Peyer's patch (tissue), 4 donors: ENCODE data around the gene SYNJ2. TPM values are rescaled to one million over a fixed set of nuclear protein-coding genes. Genes with fewer than 3 reads are reported as not detected.

Experiments used
- DNase-seq, 3 donors: peaks; one replicate each; pipeline ENCODE4 v3.0.0-alpha.2; 2017 to 2019
- H3K27ac ChIP-seq, 4 donors: fragments of 200-600 bp; sonication (generic); one replicate each; pipeline ENCODE4 v1.5.1; 2016 to 2019
- H3K27me3 ChIP-seq, 2 donors: fragments of 200-600 bp; sonication (generic); one replicate each; pipeline ENCODE4 v1.5.1; 2019
- H3K36me3 ChIP-seq, 3 donors: fragments of 200-600 bp; sonication (generic); one replicate each; pipeline ENCODE4 v1.5.1; 2016 to 2019
- H3K4me1 ChIP-seq, 4 donors: fragments of 200-600 bp; sonication (generic); one replicate each; pipeline ENCODE4 v1.5.1; 2016 to 2019
- H3K4me3 ChIP-seq, 4 donors: fragments of 200-600 bp; sonication (generic); 1 replicate in 3 of 4; 2 replicates in 1 of 4; pipeline ENCODE4 v1.5.1; 2016 to 2019; ENCODE audit warnings: mild to moderate bottlenecking in 1 of 4
- H3K9me3 ChIP-seq, 4 donors: fragments of 200-600 bp; sonication (generic); one replicate each; pipeline ENCODE4 v1.5.1; 2016 to 2019; ENCODE audit warnings: mild to moderate bottlenecking in 1 of 4
- CTCF ChIP-seq, 6 experiments: fragments of 450-650 bp in 4 of 6; fragments of 200-600 bp in 2 of 6; sonication (generic) in 1 of 6; IDR thresholded peaks; one replicate each; pipeline ENCODE4 v1.5.1; 2017 to 2019; ENCODE audit warnings: antibody characterized with exemption in 6 of 6, mild to moderate bottlenecking in 3 of 6, moderate library complexity in 1 of 6
- POLR2A ChIP-seq, 2 donors: fragments of 450-650 bp; IDR thresholded peaks; one replicate each; pipeline ENCODE4 v1.5.1; 2017; ENCODE audit warnings: antibody characterized with exemption in 2 of 2, mild to moderate bottlenecking in 2 of 2, moderate library complexity in 2 of 2
- total RNA-seq, 4 donors: library from RNA; depleted of rRNA; stranded (reverse); fragments of >200 nt; gene quantifications; one replicate each; pipeline ENCODE4 v1.1.0, GENCODE V29; 2016

Gene SYNJ2
- total RNA-seq, 4 donors from 2014 or later, result 26.8 to 47.2 (median 34.0) TPM

GRCh38 chr6:158033077-158033750, 51.6 kb downstream of the SYNJ2 start:
- TF ChIP-seq POLR2A (IDR thresholded peaks at IDR 0.05) (no peak), CTCF (IDR thresholded peaks at IDR 0.05) (no peak)
- Histone ChIP-seq H3K4me1 (peaks cover 0 to 24% (median 0%) of the 10 kb centered on the region in 4 donors), H3K27me3 (no peaks in the 10 kb centered on the region), H3K9me3 (no peaks in the 10 kb centered on the region), H3K36me3 (peaks cover 0 to 23% (median 0%) of the 10 kb centered on the region in 3 donors), H3K27ac (peak overlapping the region in 1 of 4 donors; percentile 71), H3K4me3 (no peak overlapping the region)
- no peak for DNase-seq

- Histone ChIP-seq H3K36me3 (peaks cover 0 to 17% (median 0%) of the 10 kb centered on the region in 3 donors), H3K4me1 (peaks cover 0 to 21% (median 0%) of the 10 kb centered on the region in 4 donors), H3K4me3 (no peak overlapping the region), H3K27me3 (no peaks in the 10 kb centered on the region), H3K9me3 (no peaks in the 10 kb centered on the region), H3K27ac (peak overlapping the region in 2 of 4 donors; percentile 44 to 71)
- TF ChIP-seq POLR2A (IDR thresholded peaks at IDR 0.05) (no peak), CTCF (IDR thresholded peaks at IDR 0.05) (peak in 1 of 6 experiments; percentile 23)
- DNase-seq, result peak in 2 of 3 donors; percentile 77
Observed at GRCh38 chr6:158033751-158034702, 52.4 kb downstream of the SYNJ2 start.

GRCh38 chr6:158036261-158036660, 54.6 kb downstream of the SYNJ2 start:
- Histone ChIP-seq H3K4me1 (peaks cover 0 to 34% (median 0%) of the 10 kb centered on the region in 4 donors), H3K27me3 (no peaks in the 10 kb centered on the region), H3K36me3 (peaks cover 0 to 9% (median 0%) of the 10 kb centered on the region in 3 donors), H3K4me3 (no peak overlapping the region), H3K27ac (no peak overlapping the region), H3K9me3 (no peaks in the 10 kb centered on the region)
- DNase-seq, result no peak
- TF ChIP-seq POLR2A (IDR thresholded peaks at IDR 0.05) (no peak), CTCF (IDR thresholded peaks at IDR 0.05) (no peak)

GRCh38 chr6:158037021-158037420, 55.4 kb downstream of the SYNJ2 start:
- Histone ChIP-seq H3K4me3 (no peak overlapping the region), H3K4me1 (peaks cover 0 to 26% (median 0%) of the 10 kb centered on the region in 4 donors), H3K9me3 (no peaks in the 10 kb centered on the region), H3K27me3 (no peaks in the 10 kb centered on the region), H3K27ac (no peak overlapping the region), H3K36me3 (peaks cover 0 to 9% (median 0%) of the 10 kb centered on the region in 3 donors)
- TF ChIP-seq CTCF (IDR thresholded peaks at IDR 0.05), result no peak
- no peak for TF ChIP-seq POLR2A (IDR thresholded peaks at IDR 0.05)
- DNase-seq, result no peak

- Histone ChIP-seq H3K27ac (no peak overlapping the region), H3K4me3 (no peak overlapping the region)
- no peak for TF ChIP-seq CTCF (IDR thresholded peaks at IDR 0.05)
Observed at GRCh38 chr6:158037771-158038170, 56.1 kb downstream of the SYNJ2 start.

More at GRCh38 chr6:158037771-158038170, 56.1 kb downstream of the SYNJ2 start:
- H3K36me3 ChIP-seq, result peaks cover 0 to 9% (median 0%) of the 10 kb centered on the region in 3 donors
- no peaks in the 10 kb centered on the region for H3K27me3 ChIP-seq
- H3K4me1 ChIP-seq, result peaks cover 0 to 25% (median 0%) of the 10 kb centered on the region in 4 donors
- no peak for DNase-seq
- no peaks in the 10 kb centered on the region for H3K9me3 ChIP-seq
